HG02610 (cell line): ENCODE measurements around the gene ZNF311.
A peak's percentile ranks its signal among the peaks of the same experiment; 100 is the strongest.
"Not testable (repeated sequence)": the region's sequence is repeated elsewhere in the genome, so short reads cannot be mapped to it uniquely, and the experiment has no call there.

Source experiments
- ATAC-seq: cut with Tn5 transposase; IDR thresholded peaks from one replicate; pipeline ENCODE4 v1.9.1; 2021; ENCODE audit warnings: mild to moderate bottlenecking, moderate library complexity; ENCODE audit not compliant: unreplicated experiment

Gene ZNF311

DNA sequence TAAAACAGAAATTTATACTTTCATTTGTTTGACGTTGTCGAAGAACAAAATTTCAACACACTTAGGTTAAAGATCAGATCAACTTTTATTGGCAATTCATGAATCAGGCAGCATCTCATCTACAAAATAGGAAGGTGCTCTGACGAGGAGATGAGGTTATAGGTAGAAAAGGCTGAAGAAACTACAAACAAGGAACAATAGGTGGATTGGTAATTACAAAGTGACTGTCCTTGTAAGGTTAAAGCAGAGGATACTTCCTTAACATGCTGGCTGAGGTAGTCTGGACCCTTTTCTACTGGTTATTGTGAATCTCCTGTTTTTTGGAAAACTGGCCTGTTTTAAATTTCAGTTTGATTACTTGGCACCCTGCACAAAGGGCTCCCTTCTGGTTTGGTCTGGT, 48.8 kb downstream of the ZNF311 start:
- ATAC-seq: no peak

DNA sequence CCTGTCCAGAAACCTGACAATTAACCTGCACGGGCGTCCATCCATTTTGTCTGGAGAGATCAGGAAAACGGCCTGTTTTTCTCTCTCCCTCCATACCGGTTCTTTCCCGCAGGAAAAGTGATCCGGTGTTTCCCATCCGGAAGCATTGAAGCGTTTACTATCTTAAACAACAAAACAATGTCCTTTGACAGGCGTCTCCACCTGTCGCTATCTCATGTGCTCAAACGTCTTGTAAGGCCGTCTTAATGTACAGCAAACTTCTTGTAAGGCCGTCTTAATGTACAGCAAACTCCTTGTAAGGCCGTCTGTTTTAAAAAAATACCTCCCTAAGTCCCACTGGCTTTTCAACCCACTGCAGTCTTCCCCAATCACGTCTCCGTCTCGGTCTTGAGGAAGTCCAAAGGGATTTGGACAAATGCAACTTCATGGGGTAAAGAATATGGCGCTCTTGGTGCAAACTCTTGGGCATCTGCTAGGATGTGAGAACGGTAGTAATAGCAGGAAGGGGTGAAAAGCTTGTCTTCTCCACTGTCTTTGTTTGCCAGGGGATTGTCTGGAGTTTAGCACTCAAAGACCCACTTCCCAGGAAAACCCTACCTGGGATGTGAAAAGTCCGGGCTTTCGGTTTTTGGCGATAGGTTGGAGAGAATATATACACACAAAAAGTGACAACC, 51.4 kb downstream of the ZNF311 start:
- ATAC-seq: no peak

DNA sequence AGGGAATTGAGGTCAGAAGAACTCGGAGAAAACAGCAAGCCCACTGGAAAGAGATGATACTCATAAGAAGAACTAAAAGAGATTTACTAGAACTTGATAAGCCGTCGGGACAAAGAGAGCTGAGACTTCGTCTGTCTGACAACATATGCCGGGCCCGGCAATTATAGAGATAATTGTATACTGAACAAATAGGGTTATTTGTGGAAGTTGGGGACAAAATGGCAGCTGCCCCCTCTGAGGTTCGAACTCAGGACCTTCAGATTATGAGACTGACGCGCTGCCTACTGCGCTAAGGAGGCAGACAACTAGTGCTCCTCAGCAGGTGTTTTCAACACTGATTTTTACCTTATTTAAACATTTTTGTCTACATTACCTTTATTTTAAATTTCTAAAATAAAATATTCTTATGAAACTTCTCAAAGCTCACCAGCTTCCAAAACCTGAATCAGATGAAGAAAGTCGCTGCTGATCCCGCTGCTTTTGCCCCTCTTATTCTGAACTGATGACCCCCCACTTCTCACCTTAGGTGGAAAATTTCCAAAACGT, 52.0 kb downstream of the ZNF311 start:
- peak; percentile 69 for ATAC-seq

DNA sequence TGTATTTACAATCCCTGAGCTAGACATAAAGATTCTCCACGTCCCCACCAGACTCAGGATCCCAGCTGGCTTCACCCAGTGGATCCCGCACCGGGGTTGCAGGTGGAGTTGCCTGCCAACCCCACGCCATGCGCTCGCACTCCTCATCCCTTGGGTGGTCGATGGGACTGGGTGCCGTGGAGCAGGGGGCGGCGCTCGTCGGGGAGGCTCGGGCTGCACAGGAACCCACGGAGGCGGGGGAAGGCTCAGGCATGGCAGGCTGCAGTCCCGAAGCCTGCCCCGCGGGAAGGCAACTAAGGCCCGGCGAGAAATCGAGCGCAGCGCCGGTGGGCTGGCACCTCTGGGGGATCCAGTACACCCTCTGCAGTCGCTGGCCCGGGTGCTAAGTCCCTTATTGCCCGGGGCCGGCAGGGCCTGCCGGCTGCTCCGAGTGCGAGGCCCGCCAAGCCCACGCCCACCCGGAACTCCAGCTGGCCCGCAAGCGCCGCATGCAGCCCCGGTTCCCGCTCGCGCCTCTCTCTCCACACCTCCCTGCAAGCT, 55.4 kb downstream of the ZNF311 start:
- ATAC-seq: not testable (repeated sequence)

DNA sequence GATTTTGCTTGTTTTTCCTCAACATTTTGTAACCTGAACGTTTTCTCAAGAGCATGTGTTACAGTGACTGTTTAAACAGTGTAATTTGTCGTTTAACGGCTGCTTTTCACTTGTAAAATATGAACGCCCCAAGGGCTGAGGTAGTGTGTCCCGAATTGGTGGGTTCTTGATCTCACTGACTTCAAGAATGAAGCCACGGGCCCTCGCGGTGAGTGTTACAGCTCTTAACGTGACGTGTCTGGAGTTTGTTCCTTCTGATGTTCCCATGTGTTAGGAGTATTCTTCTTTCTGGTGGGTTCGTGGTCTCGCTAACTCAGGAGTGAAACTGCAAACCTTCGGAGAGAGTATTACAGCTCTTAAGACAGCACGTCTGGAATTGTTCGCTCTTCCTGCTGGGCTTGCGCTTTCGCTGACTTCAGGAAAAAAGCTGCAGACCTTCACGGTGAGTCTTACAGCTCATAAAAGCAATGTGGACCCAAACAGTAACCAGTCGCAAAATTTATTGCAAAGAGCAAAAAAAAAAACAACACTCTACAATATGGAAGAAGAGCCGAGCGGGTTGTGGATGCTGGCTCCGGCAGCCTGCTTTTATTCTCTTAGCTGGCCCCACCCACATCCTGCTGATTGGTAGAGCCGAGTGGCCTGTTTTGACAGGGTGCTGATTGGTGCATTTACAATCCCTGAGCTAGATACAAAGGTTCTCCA, 56.2 kb downstream of the ZNF311 start:
- ATAC-seq: no peak

DNA sequence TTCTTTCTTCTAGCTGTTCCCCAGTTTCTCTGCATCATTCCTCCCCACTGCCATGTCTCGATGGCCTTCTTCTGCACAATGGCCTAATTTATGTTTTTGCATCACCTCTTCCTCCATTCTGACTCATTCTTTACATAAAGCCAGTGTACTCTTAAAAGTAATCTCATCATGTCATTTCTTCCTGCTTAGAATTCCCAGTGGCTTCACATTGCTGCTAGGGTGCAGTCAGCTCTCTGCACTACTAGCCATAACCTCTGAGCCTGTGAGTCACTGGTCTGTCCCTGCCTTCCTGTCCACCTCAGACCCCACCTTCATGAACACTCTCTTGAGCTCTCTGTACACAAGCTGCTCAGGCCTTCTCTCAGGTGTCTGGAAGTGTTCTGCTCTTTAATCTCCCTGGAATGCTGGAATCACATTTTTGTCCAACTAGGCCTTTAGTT, 57.3 kb downstream of the ZNF311 start:
- no peak for ATAC-seq

DNA sequence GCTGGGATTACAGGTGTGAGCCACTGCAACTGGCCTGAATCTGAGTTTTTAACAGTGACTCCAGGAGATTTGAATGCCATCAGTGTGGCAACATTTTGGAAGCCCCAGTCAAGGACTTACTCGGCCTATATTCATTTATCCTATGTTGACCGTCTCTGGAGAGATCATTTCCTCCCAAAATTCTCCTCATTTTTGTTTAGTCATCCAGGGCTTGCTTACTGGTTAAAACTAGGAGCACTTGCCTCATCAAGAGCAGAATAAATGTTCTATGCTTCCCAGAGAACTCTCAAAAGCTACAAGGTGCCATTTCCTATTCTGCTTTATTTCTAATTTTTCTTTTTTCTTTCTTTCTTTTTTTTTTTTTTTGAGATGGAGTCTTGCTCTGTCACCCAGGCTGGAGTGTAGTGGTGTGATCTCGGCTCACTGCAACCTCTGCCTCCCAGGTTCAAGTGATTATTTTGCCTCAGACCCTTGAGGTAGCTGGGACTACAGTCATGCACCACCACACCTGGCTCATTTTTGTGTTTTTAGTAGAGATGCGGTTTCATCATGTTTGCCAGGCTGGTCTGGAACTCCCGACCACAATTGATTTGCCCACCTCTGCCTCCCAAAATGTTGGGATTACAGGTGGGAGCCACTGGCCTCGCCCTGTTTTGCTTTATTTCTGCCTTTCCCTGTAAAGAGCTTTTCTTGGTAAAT, 57.9 kb downstream of the ZNF311 start:
- ATAC-seq: no peak

DNA sequence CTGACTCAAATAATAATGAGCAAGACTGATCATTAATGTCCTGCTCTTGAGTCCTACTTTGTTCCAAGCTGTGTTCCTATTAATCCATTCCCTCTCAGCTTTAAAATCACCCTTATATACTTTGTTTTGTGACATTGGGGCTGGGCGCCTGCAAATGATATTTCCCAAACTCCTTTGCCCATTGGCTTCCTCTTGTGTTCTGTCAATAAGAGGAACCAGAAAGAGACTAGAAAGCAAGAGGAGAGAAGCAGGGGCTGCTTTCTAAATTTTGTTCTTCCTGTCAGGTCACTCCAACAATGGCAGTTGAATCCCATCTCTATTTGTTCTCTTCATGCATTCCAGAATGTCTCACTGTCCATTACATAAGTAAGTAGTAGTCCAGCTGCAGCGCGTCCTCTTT, 59.8 kb downstream of the ZNF311 start:
- ATAC-seq: no peak
